AG04449 (cell line): ENCODE data around the gene EIF4G1.
A peak's percentile ranks its signal among the peaks of the same experiment; 100 is the strongest.

ENCODE experiments used
- CTCF ChIA-PET: fragments of 350-600 bp; formaldehyde crosslinking; extraction: SDS; loops from one replicate; lab custom pipeline; 2021; ENCODE audit warnings: antibody characterized with exemption; lab: Yijun Ruan, JAX
- POLR2A ChIA-PET: fragments of 400-600, 350-600 bp; formaldehyde crosslinking; extraction: SDS; loops from one replicate; lab custom pipeline; 2020; ENCODE audit warnings: antibody characterized with exemption, inconsistent platforms; lab: Yijun Ruan, JAX
- DNase-seq: peaks from one replicate; pipeline ENCODE4 v3.0.0-alpha.2; 2010; ENCODE audit warnings: low read depth, low spot score
- H3K4me3 ChIP-seq: 2 replicates; pipeline ENCODE4 v1.5.1; 2011; ENCODE audit warnings: low read depth, mild to moderate bottlenecking, control low read depth, low read length
- TF ChIP-seq, protein P1 (sequence below): IDR thresholded peaks from one replicate; pipeline ENCODE4 v1.5.1; 2011; ENCODE audit warnings: mild to moderate bottlenecking, moderate library complexity, low read length, control low read depth, inconsistent platforms; ENCODE audit not compliant: insufficient read depth; ENCODE audit errors: missing control alignments

EIF4G1 gene

DNA sequence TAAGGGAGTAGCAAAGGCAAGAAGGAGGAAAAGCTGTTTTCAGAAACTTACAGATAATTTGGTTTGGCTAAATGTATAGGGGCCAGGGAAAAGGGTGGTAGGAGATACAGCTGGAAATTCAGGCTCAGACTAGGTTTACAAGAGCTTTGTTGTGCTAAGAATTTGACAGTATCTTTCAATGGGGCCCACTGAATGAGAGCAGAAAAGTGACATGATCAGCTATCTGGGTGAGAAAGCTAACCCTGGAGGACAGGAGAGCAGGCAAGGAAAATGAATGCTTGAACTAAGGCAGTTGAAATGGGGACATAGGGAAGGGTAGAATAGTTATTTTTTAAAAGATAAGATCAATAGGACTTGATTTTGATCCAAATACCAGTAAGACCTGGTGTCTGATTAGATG lies 2.8 kb upstream of the EIF4G1 start:
- H3K4me3 ChIP-seq, result no peak overlapping the region
- CTCF ChIA-PET, result interaction anchor here (1.2 to 1.3 kb wide), 3 partner anchors 9 to 233 kb away, joined by 3 to 5 read pairs (median 5); no protein-coding TSS in a partner anchor
- TF ChIP-seq, protein P1, sequence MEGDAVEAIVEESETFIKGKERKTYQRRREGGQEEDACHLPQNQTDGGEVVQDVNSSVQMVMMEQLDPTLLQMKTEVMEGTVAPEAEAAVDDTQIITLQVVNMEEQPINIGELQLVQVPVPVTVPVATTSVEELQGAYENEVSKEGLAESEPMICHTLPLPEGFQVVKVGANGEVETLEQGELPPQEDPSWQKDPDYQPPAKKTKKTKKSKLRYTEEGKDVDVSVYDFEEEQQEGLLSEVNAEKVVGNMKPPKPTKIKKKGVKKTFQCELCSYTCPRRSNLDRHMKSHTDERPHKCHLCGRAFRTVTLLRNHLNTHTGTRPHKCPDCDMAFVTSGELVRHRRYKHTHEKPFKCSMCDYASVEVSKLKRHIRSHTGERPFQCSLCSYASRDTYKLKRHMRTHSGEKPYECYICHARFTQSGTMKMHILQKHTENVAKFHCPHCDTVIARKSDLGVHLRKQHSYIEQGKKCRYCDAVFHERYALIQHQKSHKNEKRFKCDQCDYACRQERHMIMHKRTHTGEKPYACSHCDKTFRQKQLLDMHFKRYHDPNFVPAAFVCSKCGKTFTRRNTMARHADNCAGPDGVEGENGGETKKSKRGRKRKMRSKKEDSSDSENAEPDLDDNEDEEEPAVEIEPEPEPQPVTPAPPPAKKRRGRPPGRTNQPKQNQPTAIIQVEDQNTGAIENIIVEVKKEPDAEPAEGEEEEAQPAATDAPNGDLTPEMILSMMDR, result no peak
- no peak for DNase-seq
- POLR2A ChIA-PET, result interaction anchor here (1.2 to 1.5 kb wide), 2 partner anchors 9 to 12 kb away, joined by 4 read pairs; no protein-coding TSS in a partner anchor

DNA sequence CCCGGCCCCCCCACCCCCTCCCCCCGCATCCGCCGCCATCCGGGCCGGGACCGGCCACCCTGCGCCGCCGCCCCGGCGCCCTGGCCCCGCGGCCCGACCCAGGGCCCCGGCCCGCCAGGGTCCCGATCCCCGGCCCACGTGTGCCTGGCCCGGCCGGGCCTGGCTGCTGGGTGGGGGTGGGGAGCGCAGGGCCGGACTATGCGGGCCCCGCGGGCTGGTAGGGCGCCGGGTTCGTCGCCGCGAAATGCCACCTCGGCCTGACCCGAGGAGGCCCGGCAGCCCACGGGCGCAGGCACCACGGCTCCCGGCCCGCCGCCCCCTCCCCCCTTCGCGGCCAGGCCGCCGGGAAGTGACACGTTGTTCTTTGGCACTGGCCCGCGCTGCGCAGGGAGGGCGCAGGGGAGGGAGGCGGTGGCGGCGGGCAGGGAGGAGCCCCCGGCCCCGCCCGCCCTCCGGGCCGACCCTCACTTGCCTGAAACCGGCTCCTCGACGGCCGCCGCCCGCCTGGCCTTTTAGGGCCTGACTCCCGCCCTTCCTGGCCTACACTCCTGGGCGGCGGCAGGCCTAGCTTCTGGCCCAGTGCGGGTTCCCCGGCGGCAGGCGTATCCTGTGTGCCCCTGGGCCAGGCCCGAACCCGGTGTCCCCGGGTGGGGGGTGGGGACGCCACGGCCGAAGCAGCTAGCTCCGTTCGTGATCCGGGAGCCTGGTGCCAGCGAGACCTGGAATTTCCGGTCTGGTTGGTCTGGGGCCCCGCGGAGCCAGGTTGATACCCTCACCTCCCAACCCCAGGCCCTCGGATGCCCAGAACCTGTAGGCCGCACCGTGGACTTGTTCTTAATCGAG lies 515 bp downstream of the EIF4G1 start:
- peak overlapping the region; percentile 90 for H3K4me3 ChIP-seq
- POLR2A ChIA-PET, result interaction anchor here (0.6 to 1.3 kb wide), 3 partner anchors 14 to 22 kb away, joined by 3 read pairs; no protein-coding TSS in a partner anchor
- TF ChIP-seq, protein P1, result no peak
- CTCF ChIA-PET, result interaction anchor here (1.0 kb wide), 1 partner anchor 228 kb away, joined by 3 read pairs; no protein-coding TSS in a partner anchor
- no peak for DNase-seq

GRCh38 chr3:184315543-184315867 lies 1.1 kb downstream of the EIF4G1 start:
- peak overlapping the region; percentile 90 for H3K4me3 ChIP-seq
- CTCF ChIA-PET, result interaction anchor here (0.8 to 1.9 kb wide), 5 partner anchors 9 to 228 kb away, joined by 3 to 6 read pairs (median 4); partner anchors contain the start of gene EEF1AKMT4
- TF ChIP-seq, protein P1, result no peak
- POLR2A ChIA-PET, result interaction anchor here (1.3 kb wide), 1 partner anchor 22 kb away, joined by 3 read pairs; no protein-coding TSS in a partner anchor
- no peak for DNase-seq

GRCh38 chr3:184315871-184316661 lies 1.7 kb downstream of the EIF4G1 start:
- no peak for DNase-seq
- peak overlapping the region; percentile 90 for H3K4me3 ChIP-seq
- TF ChIP-seq, protein P1, result no peak
- ChIA-PET POLR2A (interaction anchor here (1.3 kb wide), 1 partner anchor 21 kb away, joined by 3 read pairs; no protein-coding TSS in a partner anchor), CTCF (interaction anchor here (0.8 to 1.9 kb wide), 6 partner anchors 9 to 227 kb away, joined by 3 to 6 read pairs (median 4); partner anchors contain the start of gene EEF1AKMT4)

GRCh38 chr3:184316792-184317191 lies 2.4 kb downstream of the EIF4G1 start:
- H3K4me3 ChIP-seq, result peak overlapping the region; percentile 90
- ChIA-PET POLR2A (interaction anchor here (0.9 kb wide), 1 partner anchor 140 kb away, joined by 3 read pairs; no protein-coding TSS in a partner anchor), CTCF (interaction anchor here (1.2 to 1.9 kb wide), 2 partner anchors 10 to 16 kb away, joined by 3 to 6 read pairs; no protein-coding TSS in a partner anchor)
- TF ChIP-seq, protein P1, result no peak
- DNase-seq, result no peak
